ENCODE results near the gene C1orf159. TPM values are rescaled to one million over a fixed set of nuclear protein-coding genes. Genes with fewer than 3 reads are reported as not detected.

Gene C1orf159
- total and polyA plus RNA-seq, 4 donors, result 3.9 to 7.0 (median 4.7) TPM

DNA sequence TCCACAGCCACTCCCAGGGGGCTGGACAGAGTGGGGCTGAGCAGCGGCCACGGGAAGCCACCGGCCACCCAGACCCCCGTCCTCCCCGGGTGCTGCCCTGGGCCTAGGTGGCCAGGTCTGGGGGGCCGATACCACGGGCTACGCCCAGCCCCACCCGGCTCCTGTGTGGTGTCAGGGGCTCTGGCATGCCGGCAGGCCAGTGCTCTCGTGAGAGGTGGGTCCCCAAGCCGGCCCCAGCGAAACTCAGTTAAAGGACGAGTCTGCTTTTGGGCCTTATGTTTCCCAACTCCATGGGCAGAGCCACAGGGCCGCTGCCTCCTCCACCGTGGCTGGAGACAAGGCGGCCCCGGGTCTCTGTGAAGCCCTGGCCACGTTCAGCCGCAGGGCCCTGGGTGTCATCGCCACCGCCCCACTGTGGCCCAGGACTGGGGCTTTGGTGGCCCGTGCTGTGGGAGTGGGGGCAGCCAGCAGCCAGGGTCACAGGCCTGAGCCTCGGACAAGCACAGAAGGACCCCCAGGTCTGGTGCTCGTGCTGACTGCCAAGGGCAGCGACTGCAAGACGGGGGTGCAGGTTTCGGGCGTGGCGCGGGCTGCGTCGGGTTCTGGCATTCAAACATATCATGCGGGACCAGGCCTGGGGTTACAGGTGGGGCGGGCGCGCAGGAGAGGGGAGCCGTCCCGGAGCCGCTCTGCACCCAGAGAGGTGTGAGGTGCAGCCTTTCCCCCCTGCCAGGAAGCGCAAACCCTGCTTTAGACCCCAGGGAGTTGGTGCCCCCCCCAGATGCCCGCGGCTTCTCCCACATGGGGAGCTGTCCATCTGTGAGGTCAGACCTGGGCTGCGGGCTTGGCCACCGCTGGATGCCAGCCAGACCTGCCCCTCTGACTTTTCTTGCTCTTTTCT lies 11.9 kb upstream of the C1orf159 start:
- Histone ChIP-seq H3K27ac (ENCODE audit: low read depth in 1 of 2, low read length in 2 of 2) (no peak overlapping the region), H3K36me3 (ENCODE audit: control insufficient read depth in 4 of 4, insufficient read depth in 3 of 4, low read depth in 1 of 4, low read length in 3 of 4) (no peaks in the 10 kb centered on the region), H3K4me1 (ENCODE audit: control insufficient read depth in 4 of 4, insufficient read depth in 4 of 4, low read length in 3 of 4) (peaks cover 17 to 49% (median 32%) of the 10 kb centered on the region in 4 donors), H3K9me3 (ENCODE audit: control insufficient read depth in 4 of 4, low read length in 3 of 4) (no peaks in the 10 kb centered on the region), H3K9ac (ENCODE audit: low read depth in 1 of 2, low read length in 2 of 2) (no peak overlapping the region), H3K4me3 (ENCODE audit: low read depth in 1 of 3, low read length in 3 of 3) (peak overlapping the region in 2 of 3 donors; percentile 31 to 38), H3K27me3 (ENCODE audit: control insufficient read depth in 4 of 4, insufficient read depth in 4 of 4, low read length in 3 of 4) (no peaks in the 10 kb centered on the region)
- WGBS, result 83% methylated on average over 45 of the region's 45 CpGs
- TF ChIP-seq YY1 (IDR thresholded peaks at IDR 0.05) (no peak), HNF4A (conservative IDR thresholded peaks at IDR 0.05) (no peak), MAX (IDR thresholded peaks at IDR 0.05) (no peak), ATF3 (IDR thresholded peaks at IDR 0.05) (no peak), GABPA (IDR thresholded peaks at IDR 0.05 in 1 of 2, conservative IDR thresholded peaks at IDR 0.05 in 1 of 2) (no peak), RAD21 (IDR thresholded peaks at IDR 0.05) (no peak), RXRA (IDR thresholded peaks at IDR 0.05) (no peak), TAF1 (conservative IDR thresholded peaks at IDR 0.05) (no peak), NR2F2 (IDR thresholded peaks at IDR 0.05) (no peak), CTCF (IDR thresholded peaks at IDR 0.05; ENCODE audit: low read depth, low read length, missing input control) (no peak), HNF4G (IDR thresholded peaks at IDR 0.05) (no peak), JUND (IDR thresholded peaks at IDR 0.05) (no peak), SP1 (IDR thresholded peaks at IDR 0.05) (no peak), FOXA1 (IDR thresholded peaks at IDR 0.05) (no peak), FOXA2 (IDR thresholded peaks at IDR 0.05) (no peak)
- TF ChIP-seq, protein P1, sequence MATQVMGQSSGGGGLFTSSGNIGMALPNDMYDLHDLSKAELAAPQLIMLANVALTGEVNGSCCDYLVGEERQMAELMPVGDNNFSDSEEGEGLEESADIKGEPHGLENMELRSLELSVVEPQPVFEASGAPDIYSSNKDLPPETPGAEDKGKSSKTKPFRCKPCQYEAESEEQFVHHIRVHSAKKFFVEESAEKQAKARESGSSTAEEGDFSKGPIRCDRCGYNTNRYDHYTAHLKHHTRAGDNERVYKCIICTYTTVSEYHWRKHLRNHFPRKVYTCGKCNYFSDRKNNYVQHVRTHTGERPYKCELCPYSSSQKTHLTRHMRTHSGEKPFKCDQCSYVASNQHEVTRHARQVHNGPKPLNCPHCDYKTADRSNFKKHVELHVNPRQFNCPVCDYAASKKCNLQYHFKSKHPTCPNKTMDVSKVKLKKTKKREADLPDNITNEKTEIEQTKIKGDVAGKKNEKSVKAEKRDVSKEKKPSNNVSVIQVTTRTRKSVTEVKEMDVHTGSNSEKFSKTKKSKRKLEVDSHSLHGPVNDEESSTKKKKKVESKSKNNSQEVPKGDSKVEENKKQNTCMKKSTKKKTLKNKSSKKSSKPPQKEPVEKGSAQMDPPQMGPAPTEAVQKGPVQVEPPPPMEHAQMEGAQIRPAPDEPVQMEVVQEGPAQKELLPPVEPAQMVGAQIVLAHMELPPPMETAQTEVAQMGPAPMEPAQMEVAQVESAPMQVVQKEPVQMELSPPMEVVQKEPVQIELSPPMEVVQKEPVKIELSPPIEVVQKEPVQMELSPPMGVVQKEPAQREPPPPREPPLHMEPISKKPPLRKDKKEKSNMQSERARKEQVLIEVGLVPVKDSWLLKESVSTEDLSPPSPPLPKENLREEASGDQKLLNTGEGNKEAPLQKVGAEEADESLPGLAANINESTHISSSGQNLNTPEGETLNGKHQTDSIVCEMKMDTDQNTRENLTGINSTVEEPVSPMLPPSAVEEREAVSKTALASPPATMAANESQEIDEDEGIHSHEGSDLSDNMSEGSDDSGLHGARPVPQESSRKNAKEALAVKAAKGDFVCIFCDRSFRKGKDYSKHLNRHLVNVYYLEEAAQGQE (IDR thresholded peaks at IDR 0.05), result no peak
- TF ChIP-seq, protein P2, sequence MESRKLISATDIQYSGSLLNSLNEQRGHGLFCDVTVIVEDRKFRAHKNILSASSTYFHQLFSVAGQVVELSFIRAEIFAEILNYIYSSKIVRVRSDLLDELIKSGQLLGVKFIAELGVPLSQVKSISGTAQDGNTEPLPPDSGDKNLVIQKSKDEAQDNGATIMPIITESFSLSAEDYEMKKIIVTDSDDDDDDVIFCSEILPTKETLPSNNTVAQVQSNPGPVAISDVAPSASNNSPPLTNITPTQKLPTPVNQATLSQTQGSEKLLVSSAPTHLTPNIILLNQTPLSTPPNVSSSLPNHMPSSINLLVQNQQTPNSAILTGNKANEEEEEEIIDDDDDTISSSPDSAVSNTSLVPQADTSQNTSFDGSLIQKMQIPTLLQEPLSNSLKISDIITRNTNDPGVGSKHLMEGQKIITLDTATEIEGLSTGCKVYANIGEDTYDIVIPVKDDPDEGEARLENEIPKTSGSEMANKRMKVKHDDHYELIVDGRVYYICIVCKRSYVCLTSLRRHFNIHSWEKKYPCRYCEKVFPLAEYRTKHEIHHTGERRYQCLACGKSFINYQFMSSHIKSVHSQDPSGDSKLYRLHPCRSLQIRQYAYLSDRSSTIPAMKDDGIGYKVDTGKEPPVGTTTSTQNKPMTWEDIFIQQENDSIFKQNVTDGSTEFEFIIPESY (IDR thresholded peaks at IDR 0.05), result no peak
- DNase-seq (ENCODE audit: low spot score), result no peak

Measured in liver (tissue), 9 donors.